Hepatocyte (in vitro differentiated cells): ENCODE data around the gene NPM3. TPM values are rescaled to one million over a fixed set of nuclear protein-coding genes. Genes with fewer than 3 reads are reported as not detected.
A peak's percentile ranks its signal among the peaks of the same experiment; 100 is the strongest.

Experiments used
- DNase-seq: peaks from one replicate; pipeline ENCODE4 v3.0.0-alpha.2; 2016; ENCODE audit warnings: low spot score
- H2AFZ ChIP-seq: fragments of 200-600 bp; sonication (generic); 2 replicates; pipeline ENCODE4 v1.6.0; 2016; ENCODE audit warnings: antibody characterized with exemption, mild to moderate bottlenecking
- H3K27ac ChIP-seq: fragments of 200-600 bp; sonication (generic); 2 replicates; pipeline ENCODE4 v1.5.1; 2016; ENCODE audit warnings: mild to moderate bottlenecking
- H3K27me3 ChIP-seq: fragments of 200-600 bp; sonication (generic); 2 replicates; pipeline ENCODE4 v1.6.1; 2016
- H3K36me3 ChIP-seq: fragments of 200-600 bp; sonication (generic); replicated peaks from 2 replicates; pipeline ENCODE4 v1.5.1; 2016; ENCODE audit warnings: low read depth; ENCODE audit not compliant: insufficient read depth
- H3K4me1 ChIP-seq: fragments of 200-600 bp; sonication (generic); 2 replicates; pipeline ENCODE4 v1.5.1; 2016; ENCODE audit warnings: mild to moderate bottlenecking, moderate library complexity; ENCODE audit not compliant: insufficient read depth
- H3K4me2 ChIP-seq: fragments of 200-600 bp; sonication (generic); 2 replicates; pipeline ENCODE4 v1.6.0; 2016
- H3K4me3 ChIP-seq: fragments of 200-600 bp; sonication (generic); 2 replicates; pipeline ENCODE4 v1.5.1; 2016; ENCODE audit warnings: mild to moderate bottlenecking
- H3K79me2 ChIP-seq: fragments of 200-600 bp; sonication (generic); 2 replicates; pipeline ENCODE4 v1.6.0; 2017; ENCODE audit warnings: mild to moderate bottlenecking
- H3K9me2 ChIP-seq: fragments of 200-600 bp; sonication (generic); replicated peaks from 2 replicates; pipeline ENCODE4 v1.6.0; 2017; ENCODE audit warnings: mild to moderate bottlenecking; ENCODE audit not compliant: insufficient read depth
- H3K9me3 ChIP-seq: fragments of 200-600 bp; sonication (generic); 2 replicates; pipeline ENCODE4 v1.5.1; 2016; ENCODE audit warnings: low read depth, mild to moderate bottlenecking
- H4K20me1 ChIP-seq: fragments of 200-600 bp; sonication (generic); 2 replicates; pipeline ENCODE4 v1.6.0; 2016; ENCODE audit warnings: mild to moderate bottlenecking; ENCODE audit not compliant: insufficient read depth, poor library complexity, severe bottlenecking
- CTCF ChIP-seq: fragments of 200-600 bp; sonication (generic); IDR thresholded peaks from 2 replicates; pipeline ENCODE4 v1.5.1; 2016; ENCODE audit warnings: antibody characterized with exemption, mild to moderate bottlenecking; ENCODE audit not compliant: poor library complexity
- EZH2 ChIP-seq: fragments of 200-600 bp; sonication (generic); IDR thresholded peaks from 2 replicates; pipeline ENCODE4 v1.6.1; 2016; ENCODE audit warnings: antibody characterized with exemption, mild to moderate bottlenecking, borderline replicate concordance
- EZH2phosphoT487 ChIP-seq: fragments of 200-600 bp; sonication (generic); IDR thresholded peaks from one replicate; pipeline ENCODE4 v1.6.1; 2018; ENCODE audit warnings: antibody characterized with exemption, mild to moderate bottlenecking, low read depth, moderate library complexity; ENCODE audit not compliant: unreplicated experiment, severe bottlenecking
- WGBS: methylation state at CpG from one replicate; pipeline ENCODE4 v1.1.6; 2016; ENCODE audit warnings: low lambda C conversion rate; ENCODE audit errors: missing lambda C conversion rate; 5-methylcytosine and 5-hydroxymethylcytosine counted together
- polyA plus RNA-seq: library from polyadenylated mRNA; unstranded; fragments of >200 nt; fragmentation: Nextera tagmentation; extraction: Ambion mirVana; gene quantifications from 2 replicates; pipeline ENCODE4 v1.2.1, GENCODE V29; 2016
- total RNA-seq: library from RNA; depleted of rRNA; stranded (reverse); fragments of >200 nt; gene quantifications from 2 replicates; pipeline ENCODE4 v1.2.3, GENCODE V29; 2014

The NPM3 gene
- total and polyA plus RNA-seq, 2 experiments from 2014 or later, result 5.1 to 69.4 TPM

GRCh38 chr10:101752241-101752640, 31.0 kb downstream of the NPM3 start:
- no peaks in the 10 kb centered on the region for H3K36me3 ChIP-seq
- TF ChIP-seq EZH2 (no peak), CTCF (no peak), EZH2phosphoT487 (no peak)
- 95% methylated on average over 3 of the region's 3 CpGs for WGBS

GRCh38 chr10:101749047-101750016, 33.9 kb downstream of the NPM3 start:
- WGBS, result 45% methylated on average over 19 of the region's 19 CpGs
- TF ChIP-seq CTCF (no peak), EZH2phosphoT487 (no peak), EZH2 (no peak)
- Histone ChIP-seq H2AFZ (no peak overlapping the region), H3K27ac (peak overlapping the region; percentile 13), H3K4me2 (no peak overlapping the region), H3K4me3 (no peak overlapping the region), H3K79me2 (no peaks in the 10 kb centered on the region), H3K9me2 (no peaks in the 10 kb centered on the region), H4K20me1 (no peaks in the 10 kb centered on the region), H3K27me3 (no peaks in the 10 kb centered on the region), H3K36me3 (no peaks in the 10 kb centered on the region), H3K4me1 (peaks cover 11% of the 10 kb centered on the region), H3K9me3 (no peaks in the 10 kb centered on the region)
- no peak for DNase-seq

More at GRCh38 chr10:101752241-101752640, 31.0 kb downstream of the NPM3 start:
- no peaks in the 10 kb centered on the region for H3K9me2 ChIP-seq
- H3K27me3 ChIP-seq, result no peaks in the 10 kb centered on the region
- H3K4me2 ChIP-seq, result no peak overlapping the region
- H3K27ac ChIP-seq, result no peak overlapping the region
- no peak overlapping the region for H3K4me3 ChIP-seq
- DNase-seq, result no peak
- H3K9me3 ChIP-seq, result no peaks in the 10 kb centered on the region
- no peaks in the 10 kb centered on the region for H3K79me2 ChIP-seq
- no peaks in the 10 kb centered on the region for H3K4me1 ChIP-seq
- H2AFZ ChIP-seq, result no peak overlapping the region
- no peaks in the 10 kb centered on the region for H4K20me1 ChIP-seq

DNA sequence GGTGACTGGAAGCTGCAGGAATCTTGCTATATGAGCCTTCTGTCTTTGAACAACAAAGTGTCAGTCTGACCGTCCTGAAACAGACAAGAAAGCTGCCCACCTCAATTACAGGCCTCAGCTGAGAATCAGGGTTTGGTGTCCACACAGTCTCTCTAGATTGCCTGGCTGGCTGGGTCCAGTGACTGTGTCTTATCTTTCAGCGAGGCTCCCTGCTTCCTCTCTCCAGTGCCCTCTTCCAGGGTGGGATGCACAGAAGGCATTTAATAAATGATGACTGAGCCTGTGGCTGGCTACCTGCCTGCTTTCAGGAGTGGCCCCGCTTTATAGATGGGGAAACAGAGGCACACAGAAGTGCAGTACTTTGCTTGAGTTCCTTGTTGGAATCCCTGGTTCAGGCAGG, 34.8 kb downstream of the NPM3 start:
- Histone ChIP-seq H3K4me1 (peaks cover 11% of the 10 kb centered on the region), H3K9me2 (no peaks in the 10 kb centered on the region), H2AFZ (no peak overlapping the region), H3K27me3 (no peaks in the 10 kb centered on the region), H4K20me1 (no peaks in the 10 kb centered on the region), H3K4me3 (no peak overlapping the region), H3K27ac (no peak overlapping the region), H3K9me3 (no peaks in the 10 kb centered on the region), H3K4me2 (no peak overlapping the region), H3K36me3 (no peaks in the 10 kb centered on the region), H3K79me2 (no peaks in the 10 kb centered on the region)
- WGBS, result 68% methylated on average over 3 of the region's 3 CpGs
- TF ChIP-seq EZH2 (no peak), CTCF (no peak), EZH2phosphoT487 (no peak)
- no peak for DNase-seq
